ENCODE measurements around the gene ROBO3. TPM values are rescaled to one million over a fixed set of nuclear protein-coding genes. Genes with fewer than 3 reads are reported as not detected.
A peak's percentile ranks its signal among the peaks of the same experiment; 100 is the strongest.

ROBO3 gene
- total RNA-seq, 1 experiment from 2014 or later: 21.3 TPM

DNA sequence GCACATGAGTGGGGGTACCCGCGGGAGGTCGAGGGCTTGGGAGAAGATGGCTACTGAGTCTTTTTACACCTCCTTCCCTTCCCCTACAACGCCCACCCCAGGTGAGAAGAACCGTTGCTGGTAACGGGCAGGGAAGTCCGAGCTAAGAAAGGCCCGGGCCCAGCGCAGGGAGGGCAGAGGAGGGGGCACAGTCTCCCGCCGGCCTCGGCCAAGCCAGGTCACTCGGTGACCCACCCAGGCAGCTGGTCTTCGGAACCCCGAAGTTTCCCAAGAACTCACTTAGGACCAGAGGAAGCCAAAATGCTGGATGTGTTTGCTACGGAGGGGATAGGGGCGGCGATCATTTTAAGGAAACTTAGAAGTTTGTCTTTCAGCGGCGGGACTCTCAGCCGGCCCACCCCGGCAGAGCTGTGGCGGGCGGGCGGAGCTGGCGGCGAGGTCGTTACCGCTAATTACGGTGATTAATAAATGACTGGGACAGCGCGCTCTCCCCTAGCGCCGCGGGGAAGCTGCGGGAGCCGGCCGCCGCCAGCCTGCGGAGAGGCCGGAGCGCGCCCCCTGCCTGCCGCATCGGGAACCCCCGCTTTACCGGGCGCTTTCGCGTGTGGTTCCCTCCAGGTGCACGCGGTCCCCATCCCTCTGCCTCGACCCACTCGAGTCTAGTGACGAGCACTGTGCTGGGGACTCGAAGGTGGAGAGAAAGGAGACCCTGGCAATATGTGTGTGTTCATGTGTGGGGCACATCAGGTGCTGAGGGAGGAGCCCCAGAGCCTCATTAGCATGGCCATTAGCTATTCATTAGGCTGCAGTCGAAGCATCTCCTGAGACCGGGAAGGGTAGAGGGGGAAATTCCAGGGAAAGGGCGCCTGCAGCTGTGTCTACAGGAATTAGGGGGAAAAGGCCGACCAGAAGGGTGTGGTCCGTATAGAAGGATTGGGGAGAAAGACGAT, 945 bp downstream of the ROBO3 start (continued):
- TF ChIP-seq, protein P1, sequence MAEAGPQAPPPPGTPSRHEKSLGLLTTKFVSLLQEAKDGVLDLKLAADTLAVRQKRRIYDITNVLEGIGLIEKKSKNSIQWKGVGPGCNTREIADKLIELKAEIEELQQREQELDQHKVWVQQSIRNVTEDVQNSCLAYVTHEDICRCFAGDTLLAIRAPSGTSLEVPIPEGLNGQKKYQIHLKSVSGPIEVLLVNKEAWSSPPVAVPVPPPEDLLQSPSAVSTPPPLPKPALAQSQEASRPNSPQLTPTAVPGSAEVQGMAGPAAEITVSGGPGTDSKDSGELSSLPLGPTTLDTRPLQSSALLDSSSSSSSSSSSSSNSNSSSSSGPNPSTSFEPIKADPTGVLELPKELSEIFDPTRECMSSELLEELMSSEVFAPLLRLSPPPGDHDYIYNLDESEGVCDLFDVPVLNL (CRISPR knock-in tag; IDR thresholded peaks at IDR 0.05; ENCODE audit: borderline replicate concordance, low read depth): peak; percentile 24; the same call in 1 of the 2 replicates
- TF ChIP-seq SP1 (CRISPR knock-in tag; conservative IDR thresholded peaks at IDR 0.05): 0 out of 2 replicates have a peak, but pooled peaks have one; percentile 46
- peak; percentile 64; the same call in 1 of the 2 replicates for TF ChIP-seq ATF3 (CRISPR knock-in tag; conservative IDR thresholded peaks at IDR 0.05)
- 0 out of 2 replicates have a peak, but pooled peaks have one; percentile 47 for TF ChIP-seq E2F5 (CRISPR knock-in tag; IDR thresholded peaks at IDR 0.05)
- peak; percentile 88; the same call in 1 of the 2 replicates for TF ChIP-seq ZNF219 (CRISPR knock-in tag; IDR thresholded peaks at IDR 0.05; ENCODE audit: borderline replicate concordance)
- no peak for TF ChIP-seq ERG (CRISPR knock-in tag; IDR thresholded peaks at IDR 0.05)
- peak; percentile 85; the same call in 1 of the 2 replicates for TF ChIP-seq TEAD4 (CRISPR knock-in tag; IDR thresholded peaks at IDR 0.05)
- TF ChIP-seq GRHL2 (CRISPR knock-in tag; IDR thresholded peaks at IDR 0.05; ENCODE audit: insufficient replicate concordance, severe bottlenecking): no peak
- 0 out of 2 replicates have a peak, but pooled peaks have one; percentile 29 for TF ChIP-seq SMAD3 (CRISPR knock-in tag; IDR thresholded peaks at IDR 0.05; ENCODE audit: borderline replicate concordance)
- peak; percentile 62 for TF ChIP-seq NR2C2 (CRISPR knock-in tag; IDR thresholded peaks at IDR 0.05)
- TF ChIP-seq ZBTB21 (CRISPR knock-in tag; IDR thresholded peaks at IDR 0.05; ENCODE audit: borderline replicate concordance): 0 out of 2 replicates have a peak, but pooled peaks have one; percentile 39
- TF ChIP-seq MYBL2 (CRISPR knock-in tag; IDR thresholded peaks at IDR 0.05): peak; percentile 73; the same call in 1 of the 2 replicates
- TF ChIP-seq TP53 (CRISPR knock-in tag; IDR thresholded peaks at IDR 0.05): peak; percentile 83
- TF ChIP-seq RORB (CRISPR knock-in tag; IDR thresholded peaks at IDR 0.05): no peak
- TF ChIP-seq ETV6 (CRISPR knock-in tag; IDR thresholded peaks at IDR 0.05): 0 out of 2 replicates have a peak, but pooled peaks have one; percentile 38
- TF ChIP-seq PREB (CRISPR knock-in tag; IDR thresholded peaks at IDR 0.05; ENCODE audit: borderline replicate concordance): peak; percentile 61; the same call in 1 of the 2 replicates
- 0 out of 2 replicates have a peak, but pooled peaks have one; percentile 29 for TF ChIP-seq CREB1 (CRISPR knock-in tag; IDR thresholded peaks at IDR 0.05)
- TF ChIP-seq KAT7 (CRISPR knock-in tag; IDR thresholded peaks at IDR 0.05; ENCODE audit: borderline replicate concordance): no peak
- peak; percentile 56; the same call in 1 of the 2 replicates for TF ChIP-seq HMGXB4 (CRISPR knock-in tag; IDR thresholded peaks at IDR 0.05)
- no peak for TF ChIP-seq AFF4 (CRISPR knock-in tag; IDR thresholded peaks at IDR 0.05; ENCODE audit: borderline replicate concordance)
- TF ChIP-seq, protein P2, sequence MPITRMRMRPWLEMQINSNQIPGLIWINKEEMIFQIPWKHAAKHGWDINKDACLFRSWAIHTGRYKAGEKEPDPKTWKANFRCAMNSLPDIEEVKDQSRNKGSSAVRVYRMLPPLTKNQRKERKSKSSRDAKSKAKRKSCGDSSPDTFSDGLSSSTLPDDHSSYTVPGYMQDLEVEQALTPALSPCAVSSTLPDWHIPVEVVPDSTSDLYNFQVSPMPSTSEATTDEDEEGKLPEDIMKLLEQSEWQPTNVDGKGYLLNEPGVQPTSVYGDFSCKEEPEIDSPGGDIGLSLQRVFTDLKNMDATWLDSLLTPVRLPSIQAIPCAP (CRISPR knock-in tag; IDR thresholded peaks at IDR 0.05): 0 out of 2 replicates have a peak, but pooled peaks have one; percentile 68
- TF ChIP-seq, protein P3, sequence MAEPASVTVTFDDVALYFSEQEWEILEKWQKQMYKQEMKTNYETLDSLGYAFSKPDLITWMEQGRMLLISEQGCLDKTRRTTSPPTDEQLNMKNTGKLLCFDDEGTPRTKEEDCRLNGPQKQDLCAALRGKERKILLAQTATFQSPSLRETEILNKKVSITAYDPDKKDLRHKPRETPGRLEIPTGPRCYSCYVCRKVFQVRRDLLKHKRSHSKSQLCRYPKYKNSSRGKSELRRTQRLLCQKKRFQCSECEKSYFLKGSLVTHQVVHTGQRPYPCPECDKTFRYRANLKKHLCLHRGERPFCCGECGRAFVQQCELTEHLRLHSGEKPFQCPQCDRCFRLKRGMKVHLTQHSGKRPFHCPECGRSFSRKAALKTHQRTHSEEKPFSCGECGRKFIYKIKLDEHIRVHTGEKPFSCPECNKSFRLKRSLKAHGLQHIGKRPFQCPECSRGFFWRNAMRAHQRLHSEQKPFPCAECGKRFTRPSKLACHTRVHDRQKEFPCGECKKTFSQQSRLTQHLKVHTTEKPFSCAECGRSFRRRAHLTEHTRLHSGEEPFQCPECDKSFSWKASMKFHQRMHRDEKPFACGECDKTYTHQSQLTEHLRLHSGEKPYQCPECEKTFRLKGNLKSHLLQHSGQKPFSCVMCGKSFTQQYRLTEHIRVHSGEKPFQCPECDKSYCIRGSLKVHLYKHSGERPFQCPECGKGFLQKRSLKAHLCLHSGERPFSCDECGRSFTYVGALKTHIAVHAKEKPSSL (CRISPR knock-in tag; conservative IDR thresholded peaks at IDR 0.05): no peak

Data from WTC11 (cell line).